ENCODE results near the gene ERC2.

GRCh38 chr3:55497250-55497649, 971.0 kb downstream of the ERC2 start:
- TF ChIP-seq POLR2A (IDR thresholded peaks at IDR 0.05) (no peak), CTCF (IDR thresholded peaks at IDR 0.05) (no peak)

Measured in heart left ventricle (tissue), 13 donors.